GM20431 (cell line): ENCODE results near the gene EFCAB10.

ENCODE experiments used
- in situ Hi-C: fragments of 300-500 bp; cut with MseI, MboI; formaldehyde crosslinking; loops from one replicate; pipeline ENCODE4 v1.15.0; 2020; ENCODE audit warnings: low sequenced_read_pairs; ENCODE audit not compliant: unreplicated experiment

EFCAB10 gene, protein sequence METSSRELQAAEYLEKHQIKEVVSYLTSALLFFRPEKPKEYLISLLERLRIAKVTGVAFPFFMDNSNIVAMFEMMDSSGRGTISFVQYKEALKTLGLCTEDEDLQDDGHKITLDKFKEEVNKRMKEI

GRCh38 chr7:105581066-105581811 is at the start of gene EFCAB10:
Gene EFCAB10, minus strand, starts transcription at chr7:105581493. Its CDS starts 30 bp downstream, at chr7:105581463.
- in situ Hi-C loops: no loop called here

DNA sequence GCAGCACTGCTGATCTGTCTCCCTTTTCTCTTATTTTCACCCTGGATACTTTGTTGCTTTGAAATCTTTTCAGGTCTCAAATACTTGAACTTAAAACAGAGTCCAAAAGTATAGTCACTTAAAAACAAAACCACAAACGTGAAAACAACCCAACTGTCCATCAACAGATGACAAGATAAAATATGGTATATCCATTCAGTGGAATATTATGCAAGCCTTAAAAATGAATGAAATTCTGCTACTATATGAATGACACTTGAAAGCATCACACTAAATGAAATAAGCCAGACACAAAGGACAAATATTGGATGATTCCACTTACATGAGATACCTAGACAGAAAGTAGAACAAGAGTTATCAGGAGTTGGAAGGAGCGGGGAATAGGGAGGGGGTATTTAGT is 44.7 kb upstream of the EFCAB10 start:
- in situ Hi-C loops: no loop called here

DNA sequence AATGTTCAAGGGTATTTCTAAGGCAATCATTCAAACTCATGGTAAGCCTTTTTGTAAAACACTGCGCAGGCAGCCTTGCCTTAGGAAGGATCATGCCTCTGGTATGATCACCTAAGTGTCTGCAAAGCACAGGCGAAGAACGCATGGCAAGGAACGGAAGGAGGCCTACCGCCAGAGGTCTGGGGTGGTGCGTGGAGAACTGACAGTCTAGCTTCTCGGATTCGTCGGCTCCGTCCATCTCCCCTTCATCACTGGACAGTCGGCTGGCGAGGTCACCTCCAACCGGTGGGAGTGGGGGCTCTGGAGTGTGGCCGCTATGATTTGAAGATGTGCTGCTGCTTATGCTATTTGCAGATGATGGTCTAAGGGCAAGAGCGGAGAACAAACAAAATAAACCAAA is 42.6 kb upstream of the EFCAB10 start:
- in situ Hi-C loops: no loop called here

GRCh38 chr7:105623378-105623777 is 42.1 kb upstream of the EFCAB10 start:
- in situ Hi-C loops: no loop called here

DNA sequence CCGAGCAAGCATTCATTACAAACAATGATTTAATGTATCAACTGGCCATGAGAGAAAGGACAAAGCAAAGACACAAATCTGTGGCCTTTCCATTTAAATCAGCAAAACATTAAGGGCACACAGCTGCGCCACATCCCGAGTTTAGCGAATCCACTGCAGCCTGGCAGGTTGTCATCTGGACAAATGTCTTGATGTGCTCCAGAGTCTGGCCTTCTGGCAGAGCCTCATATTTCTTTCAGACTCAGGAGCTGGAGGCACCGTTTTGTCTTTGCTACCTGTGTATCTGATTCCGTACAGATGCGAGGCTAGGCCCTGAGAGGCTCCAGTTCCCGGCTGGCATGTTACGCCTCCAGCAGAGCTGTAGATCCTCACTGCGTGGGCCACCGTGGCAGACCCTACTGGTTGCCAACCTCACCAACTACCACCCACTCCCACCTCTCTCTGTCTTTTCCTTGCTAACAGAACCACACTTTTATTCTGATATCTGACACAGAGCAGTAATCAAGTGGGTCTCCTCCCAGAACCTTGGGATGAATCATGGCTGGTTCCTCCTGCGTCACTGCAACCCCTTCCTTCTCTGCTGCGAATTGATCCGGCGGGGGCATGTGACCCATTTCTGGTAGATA is 40.9 kb upstream of the EFCAB10 start:
- in situ Hi-C loops: no loop called here

DNA sequence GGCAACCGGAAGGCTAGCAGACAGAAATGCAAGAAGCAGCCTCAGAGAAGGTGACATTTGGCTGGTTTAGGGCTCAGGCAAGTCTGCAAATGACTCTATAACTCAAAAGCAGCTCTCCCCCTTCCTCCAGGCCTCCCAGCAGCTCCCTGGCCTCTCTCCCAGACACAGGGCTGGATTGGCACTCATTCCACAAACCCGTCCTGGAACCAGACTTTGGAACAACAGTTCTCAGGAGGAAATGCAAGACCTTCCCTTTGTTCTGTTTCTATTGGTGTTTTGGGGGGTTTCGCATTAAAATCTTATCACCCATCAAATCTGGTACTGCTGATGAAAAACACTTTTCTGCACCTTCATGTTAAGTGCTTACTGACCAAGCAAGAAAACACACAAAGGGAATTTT is 40.3 kb upstream of the EFCAB10 start:
- in situ Hi-C loops: no loop called here

GRCh38 chr7:105621176-105621575 is 39.9 kb upstream of the EFCAB10 start:
- in situ Hi-C loops: no loop called here

DNA sequence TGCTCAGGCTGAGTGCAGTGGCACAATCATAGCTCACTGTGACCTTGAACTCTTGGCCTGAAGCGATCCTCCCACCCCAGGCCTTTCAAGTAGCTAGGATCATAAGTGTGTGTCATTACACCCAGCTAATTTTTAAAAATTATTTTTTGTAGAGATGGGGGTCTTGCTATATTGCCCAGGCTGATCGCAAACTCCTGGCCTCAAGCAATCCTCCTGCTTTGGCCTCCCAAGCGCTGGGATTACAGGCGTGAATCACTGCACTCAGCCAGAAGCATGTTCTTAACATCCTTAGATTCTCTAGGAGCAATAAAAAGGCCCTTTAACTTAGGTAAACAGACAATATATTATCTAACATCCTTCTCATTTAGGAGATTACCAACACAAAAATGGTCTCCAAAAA is 38.3 kb upstream of the EFCAB10 start:
- in situ Hi-C loops: no loop called here

GRCh38 chr7:105618016-105618296 is 36.7 kb upstream of the EFCAB10 start:
- in situ Hi-C loops: no loop called here

DNA sequence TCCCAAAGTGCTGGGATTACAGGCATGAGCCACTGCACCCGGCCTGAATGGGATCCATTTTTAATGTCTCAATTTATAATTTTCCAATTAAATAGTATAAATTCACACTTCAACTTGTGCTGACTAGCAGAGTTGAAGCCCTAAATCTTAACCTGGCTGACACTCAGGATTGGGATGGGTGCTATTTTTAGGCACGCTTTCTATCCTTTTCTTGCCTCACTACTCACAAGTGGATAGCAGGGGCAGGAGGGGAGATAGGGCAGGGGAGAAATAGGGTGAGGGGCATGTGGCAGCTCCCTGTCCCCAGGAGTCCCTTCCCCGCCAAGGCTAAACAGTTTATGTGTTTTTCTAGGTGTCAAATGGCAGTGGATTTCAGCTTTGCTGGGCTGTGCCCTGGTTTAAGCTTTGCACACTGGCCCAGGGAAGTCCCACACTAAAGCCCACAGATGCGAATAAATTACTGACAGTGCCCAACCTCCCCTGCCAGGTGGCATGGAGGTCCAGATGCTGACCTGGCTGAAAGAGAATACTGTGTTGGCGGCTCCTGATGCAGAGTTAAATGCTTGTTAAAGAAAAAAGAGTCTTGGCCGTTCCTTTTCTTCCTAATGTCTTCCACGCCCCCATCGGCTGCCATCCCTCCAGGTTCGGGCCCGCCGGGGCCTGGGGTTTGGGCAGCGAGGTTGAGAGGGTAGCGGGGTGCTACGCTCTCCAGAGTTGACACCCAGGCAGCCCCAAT is 36.2 kb upstream of the EFCAB10 start:
- in situ Hi-C loops: no loop called here

- in situ Hi-C loops: no loop called here
Measured at GRCh38 chr7:105614341-105614840, 33.1 kb upstream of the EFCAB10 start.

DNA sequence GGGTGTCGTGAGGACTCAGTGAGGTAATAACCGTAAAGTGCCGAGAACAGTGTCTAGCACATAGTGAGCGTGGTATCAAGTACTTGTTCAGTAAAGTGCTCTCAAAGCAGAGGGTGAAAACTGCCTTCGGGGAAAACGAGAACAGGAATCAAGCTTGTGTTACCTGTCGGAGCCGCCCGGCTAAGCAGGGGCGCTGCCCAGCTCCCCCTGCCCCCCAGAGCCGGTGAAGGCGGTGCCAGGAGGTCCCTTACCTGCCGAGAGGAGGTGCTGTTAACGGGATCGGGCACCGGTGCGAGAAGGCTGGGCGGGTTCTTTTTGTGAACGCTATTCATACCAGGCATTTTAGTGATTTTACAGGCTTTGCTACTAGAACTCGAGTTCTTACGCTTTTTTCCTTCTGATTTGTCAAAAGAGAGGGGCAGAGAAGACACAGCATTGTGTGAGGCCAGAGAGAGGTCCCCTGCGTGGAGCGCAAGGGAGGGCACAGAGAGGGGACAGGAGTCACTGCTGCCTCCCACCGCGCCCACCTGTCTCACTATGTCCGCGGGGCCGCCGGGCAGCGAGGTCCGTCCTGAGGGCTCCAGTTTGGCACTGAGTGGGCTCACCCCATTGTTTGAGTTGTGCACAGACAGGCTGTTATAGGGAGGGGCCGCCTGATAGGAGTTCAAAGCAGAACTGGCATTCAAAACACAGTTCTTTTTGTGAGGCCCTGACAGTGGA is 32.5 kb upstream of the EFCAB10 start:
- in situ Hi-C loops: no loop called here

GRCh38 chr7:105612806-105613205 is 31.5 kb upstream of the EFCAB10 start:
- in situ Hi-C loops: no loop called here

DNA sequence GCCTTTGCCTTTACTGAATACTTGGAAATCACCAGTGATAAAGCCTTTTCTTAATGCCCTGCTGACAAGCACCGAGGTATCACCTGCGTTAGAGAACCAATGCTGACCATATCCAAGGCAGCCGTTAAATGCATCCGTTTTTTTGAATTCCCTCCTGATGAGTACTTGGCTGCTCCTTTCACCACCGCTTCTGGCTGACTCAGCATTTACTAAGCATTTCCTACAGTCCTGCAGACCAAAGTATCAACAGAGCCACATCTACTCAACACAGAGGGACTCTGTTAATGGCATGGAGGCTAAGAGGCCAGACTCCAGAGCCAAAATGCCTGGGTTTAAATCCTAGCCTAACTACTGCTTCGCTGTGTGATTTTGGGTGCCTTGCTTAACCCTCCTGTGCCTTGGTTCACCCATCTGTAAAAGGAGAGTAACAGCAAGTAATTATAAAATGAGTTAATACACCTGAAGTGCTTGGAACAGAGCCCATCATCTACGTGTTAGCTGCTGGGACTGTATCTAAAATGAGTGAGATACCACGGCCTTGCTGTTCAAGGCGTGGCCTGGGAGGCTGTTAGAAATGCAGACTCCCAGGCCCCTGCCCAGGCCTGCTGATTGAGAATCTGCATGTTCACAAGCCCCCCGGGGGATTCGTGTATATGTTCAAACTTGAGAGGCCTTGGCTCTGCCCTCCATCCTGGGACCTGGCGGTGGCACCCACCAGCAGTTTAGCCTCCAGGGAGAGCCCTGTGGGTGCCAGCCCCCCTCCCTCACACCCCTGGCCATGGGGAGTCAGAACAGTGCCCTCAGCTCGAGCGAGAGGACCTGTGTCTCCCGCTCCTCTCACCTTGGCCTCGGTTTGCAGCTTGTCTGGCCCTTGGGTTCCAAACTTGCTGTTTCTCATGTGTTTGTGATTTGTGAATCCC is 30.8 kb upstream of the EFCAB10 start:
- in situ Hi-C loops: no loop called here

DNA sequence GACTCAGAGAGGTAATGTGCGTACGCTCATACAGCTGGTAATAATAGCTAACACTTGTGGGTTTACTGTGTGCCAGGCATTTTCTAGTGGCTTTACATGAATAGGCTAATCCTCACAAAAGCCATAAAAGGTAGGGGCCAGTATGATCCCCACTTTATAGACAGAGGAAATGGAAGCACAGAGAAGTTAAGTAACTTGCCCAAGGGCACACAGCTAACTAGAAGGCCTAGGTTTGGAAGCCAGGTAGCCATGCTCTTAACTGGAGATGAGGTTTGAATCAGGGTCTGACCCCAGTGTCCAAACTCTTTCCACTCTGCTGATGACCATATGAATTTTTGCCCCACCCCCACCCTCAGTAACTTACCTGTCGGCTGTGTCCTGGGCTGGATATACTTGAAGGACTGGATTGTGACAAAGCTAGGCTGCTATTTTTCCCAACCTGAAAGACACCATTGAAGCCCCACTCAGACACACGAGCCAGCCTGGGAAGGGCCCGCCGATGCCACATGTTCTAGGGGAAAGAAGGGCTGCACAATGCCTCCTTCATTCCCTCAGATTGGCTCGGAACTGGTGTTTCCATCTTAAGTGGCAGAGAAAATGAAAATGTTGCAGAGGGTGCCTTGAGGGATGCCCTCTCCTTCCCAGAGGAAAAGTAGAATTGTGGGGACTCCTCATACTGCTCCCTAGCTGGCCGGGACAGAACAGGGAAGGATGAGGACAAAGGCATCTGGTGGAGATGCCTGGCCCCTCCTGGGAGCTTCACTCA is 29.1 kb upstream of the EFCAB10 start:
- in situ Hi-C loops: no loop called here

GRCh38 chr7:105602325-105603305 is 21.3 kb upstream of the EFCAB10 start:
- in situ Hi-C loops: no loop called here

- in situ Hi-C loops: no loop called here
Measured at GRCh38 chr7:105600720-105601550, 19.6 kb upstream of the EFCAB10 start.
